ENCODE measurements around the gene MYH9.
A peak's percentile ranks its signal among the peaks of the same experiment; 100 is the strongest.

Gene MYH9

GRCh38 chr22:36365020-36365411 lies 22.8 kb downstream of the MYH9 start (continued):
- TF ChIP-seq ZNF121 (tag by site-specific recombination; IDR thresholded peaks at IDR 0.05) (no peak), ZNF324 (tag by site-specific recombination; IDR thresholded peaks at IDR 0.05) (peak; percentile 38; the same call in 1 of the 2 replicates), ZBTB7A (tag by site-specific recombination; IDR thresholded peaks at IDR 0.05; ENCODE audit: low read depth) (no peak), TCF7L2 (IDR thresholded peaks at IDR 0.05; ENCODE audit: borderline replicate concordance, low read depth, low read length) (no peak), ZNF391 (tag by site-specific recombination; IDR thresholded peaks at IDR 0.05; ENCODE audit: borderline replicate concordance, low read depth) (no peak), ZNF302 (tag by site-specific recombination; IDR thresholded peaks at IDR 0.05; ENCODE audit: low read depth) (no peak), ZNF366 (tag by site-specific recombination; conservative IDR thresholded peaks at IDR 0.05) (peak; percentile 36; the same call in 1 of the 2 replicates), ZNF394 (tag by site-specific recombination; IDR thresholded peaks at IDR 0.05; ENCODE audit: borderline replicate concordance) (no peak), EGR2 (tag by site-specific recombination; IDR thresholded peaks at IDR 0.05; ENCODE audit: low read depth) (peak; percentile 49; the same call in 1 of the 2 replicates), ZNF239 (tag by site-specific recombination; IDR thresholded peaks at IDR 0.05) (no peak), ZNF621 (tag by site-specific recombination; IDR thresholded peaks at IDR 0.05) (no peak), ZNF677 (tag by site-specific recombination; IDR thresholded peaks at IDR 0.05) (no peak), ZNF24 (tag by site-specific recombination; IDR thresholded peaks at IDR 0.05) (peak; percentile 46; the same call in 1 of the 2 replicates), ZNF211 (tag by site-specific recombination; IDR thresholded peaks at IDR 0.05; ENCODE audit: low read depth) (no peak), ZNF362 (tag by site-specific recombination; IDR thresholded peaks at IDR 0.05) (no peak), GLI2 (tag by site-specific recombination; IDR thresholded peaks at IDR 0.05; ENCODE audit: borderline replicate concordance, low read depth) (no peak), ZNF426 (tag by site-specific recombination; IDR thresholded peaks at IDR 0.05) (no peak), ZNF433 (tag by site-specific recombination; IDR thresholded peaks at IDR 0.05; ENCODE audit: low read depth) (no peak), ZNF777 (tag by site-specific recombination; IDR thresholded peaks at IDR 0.05; ENCODE audit: borderline replicate concordance) (no peak), ZNF548 (tag by site-specific recombination; IDR thresholded peaks at IDR 0.05) (no peak), ZNF843 (tag by site-specific recombination; IDR thresholded peaks at IDR 0.05) (no peak), ZNF133 (tag by site-specific recombination; IDR thresholded peaks at IDR 0.05) (no peak), ZEB2 (tag by site-specific recombination; IDR thresholded peaks at IDR 0.05) (peak; percentile 82), ZNF596 (tag by site-specific recombination; IDR thresholded peaks at IDR 0.05) (no peak), ZNF571 (tag by site-specific recombination; IDR thresholded peaks at IDR 0.05) (no peak), ZFHX2 (tag by site-specific recombination; conservative IDR thresholded peaks at IDR 0.05) (peak; percentile 54), ZNF555 (tag by site-specific recombination; conservative IDR thresholded peaks at IDR 0.05) (no peak), ZNF785 (tag by site-specific recombination; IDR thresholded peaks at IDR 0.05) (no peak), ZNF623 (tag by site-specific recombination; IDR thresholded peaks at IDR 0.05) (no peak), ZNF138 (tag by site-specific recombination; IDR thresholded peaks at IDR 0.05; ENCODE audit: borderline replicate concordance) (no peak), ZNF521 (tag by site-specific recombination; IDR thresholded peaks at IDR 0.05) (no peak)
- TF ChIP-seq, protein P1, sequence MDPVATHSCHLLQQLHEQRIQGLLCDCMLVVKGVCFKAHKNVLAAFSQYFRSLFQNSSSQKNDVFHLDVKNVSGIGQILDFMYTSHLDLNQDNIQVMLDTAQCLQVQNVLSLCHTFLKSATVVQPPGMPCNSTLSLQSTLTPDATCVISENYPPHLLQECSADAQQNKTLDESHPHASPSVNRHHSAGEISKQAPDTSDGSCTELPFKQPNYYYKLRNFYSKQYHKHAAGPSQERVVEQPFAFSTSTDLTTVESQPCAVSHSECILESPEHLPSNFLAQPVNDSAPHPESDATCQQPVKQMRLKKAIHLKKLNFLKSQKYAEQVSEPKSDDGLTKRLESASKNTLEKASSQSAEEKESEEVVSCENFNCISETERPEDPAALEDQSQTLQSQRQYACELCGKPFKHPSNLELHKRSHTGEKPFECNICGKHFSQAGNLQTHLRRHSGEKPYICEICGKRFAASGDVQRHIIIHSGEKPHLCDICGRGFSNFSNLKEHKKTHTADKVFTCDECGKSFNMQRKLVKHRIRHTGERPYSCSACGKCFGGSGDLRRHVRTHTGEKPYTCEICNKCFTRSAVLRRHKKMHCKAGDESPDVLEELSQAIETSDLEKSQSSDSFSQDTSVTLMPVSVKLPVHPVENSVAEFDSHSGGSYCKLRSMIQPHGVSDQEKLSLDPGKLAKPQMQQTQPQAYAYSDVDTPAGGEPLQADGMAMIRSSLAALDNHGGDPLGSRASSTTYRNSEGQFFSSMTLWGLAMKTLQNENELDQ (tag by site-specific recombination; IDR thresholded peaks at IDR 0.05; ENCODE audit: low read depth) = no peak
- TF ChIP-seq, protein P2, sequence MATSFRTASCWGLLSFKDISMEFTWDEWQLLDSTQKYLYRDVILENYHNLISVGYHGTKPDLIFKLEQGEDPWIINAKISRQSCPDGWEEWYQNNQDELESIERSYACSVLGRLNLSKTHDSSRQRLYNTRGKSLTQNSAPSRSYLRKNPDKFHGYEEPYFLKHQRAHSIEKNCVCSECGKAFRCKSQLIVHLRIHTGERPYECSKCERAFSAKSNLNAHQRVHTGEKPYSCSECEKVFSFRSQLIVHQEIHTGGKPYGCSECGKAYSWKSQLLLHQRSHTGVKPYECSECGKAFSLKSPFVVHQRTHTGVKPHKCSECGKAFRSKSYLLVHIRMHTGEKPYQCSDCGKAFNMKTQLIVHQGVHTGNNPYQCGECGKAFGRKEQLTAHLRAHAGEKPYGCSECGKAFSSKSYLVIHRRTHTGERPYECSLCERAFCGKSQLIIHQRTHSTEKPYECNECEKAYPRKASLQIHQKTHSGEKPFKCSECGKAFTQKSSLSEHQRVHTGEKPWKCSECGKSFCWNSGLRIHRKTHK (tag by site-specific recombination; IDR thresholded peaks at IDR 0.05) = no peak
- TF ChIP-seq, protein P3, sequence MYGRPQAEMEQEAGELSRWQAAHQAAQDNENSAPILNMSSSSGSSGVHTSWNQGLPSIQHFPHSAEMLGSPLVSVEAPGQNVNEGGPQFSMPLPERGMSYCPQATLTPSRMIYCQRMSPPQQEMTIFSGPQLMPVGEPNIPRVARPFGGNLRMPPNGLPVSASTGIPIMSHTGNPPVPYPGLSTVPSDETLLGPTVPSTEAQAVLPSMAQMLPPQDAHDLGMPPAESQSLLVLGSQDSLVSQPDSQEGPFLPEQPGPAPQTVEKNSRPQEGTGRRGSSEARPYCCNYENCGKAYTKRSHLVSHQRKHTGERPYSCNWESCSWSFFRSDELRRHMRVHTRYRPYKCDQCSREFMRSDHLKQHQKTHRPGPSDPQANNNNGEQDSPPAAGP (tag by site-specific recombination; IDR thresholded peaks at IDR 0.05) = peak; percentile 94
- TF ChIP-seq, protein P4, sequence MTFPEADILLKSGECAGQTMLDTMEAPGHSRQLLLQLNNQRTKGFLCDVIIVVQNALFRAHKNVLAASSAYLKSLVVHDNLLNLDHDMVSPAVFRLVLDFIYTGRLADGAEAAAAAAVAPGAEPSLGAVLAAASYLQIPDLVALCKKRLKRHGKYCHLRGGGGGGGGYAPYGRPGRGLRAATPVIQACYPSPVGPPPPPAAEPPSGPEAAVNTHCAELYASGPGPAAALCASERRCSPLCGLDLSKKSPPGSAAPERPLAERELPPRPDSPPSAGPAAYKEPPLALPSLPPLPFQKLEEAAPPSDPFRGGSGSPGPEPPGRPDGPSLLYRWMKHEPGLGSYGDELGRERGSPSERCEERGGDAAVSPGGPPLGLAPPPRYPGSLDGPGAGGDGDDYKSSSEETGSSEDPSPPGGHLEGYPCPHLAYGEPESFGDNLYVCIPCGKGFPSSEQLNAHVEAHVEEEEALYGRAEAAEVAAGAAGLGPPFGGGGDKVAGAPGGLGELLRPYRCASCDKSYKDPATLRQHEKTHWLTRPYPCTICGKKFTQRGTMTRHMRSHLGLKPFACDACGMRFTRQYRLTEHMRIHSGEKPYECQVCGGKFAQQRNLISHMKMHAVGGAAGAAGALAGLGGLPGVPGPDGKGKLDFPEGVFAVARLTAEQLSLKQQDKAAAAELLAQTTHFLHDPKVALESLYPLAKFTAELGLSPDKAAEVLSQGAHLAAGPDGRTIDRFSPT (tag by site-specific recombination; IDR thresholded peaks at IDR 0.05) = peak; percentile 73

Data from HEK293 (cell line).